HG02870 (cell line): Measurements from ENCODE around the gene SLC9A5.

Source experiments
- ATAC-seq: cut with Tn5 transposase; IDR thresholded peaks from one replicate; pipeline ENCODE4 v1.9.1; 2021; ENCODE audit warnings: mild to moderate bottlenecking, moderate library complexity; ENCODE audit not compliant: unreplicated experiment

The SLC9A5 gene

DNA sequence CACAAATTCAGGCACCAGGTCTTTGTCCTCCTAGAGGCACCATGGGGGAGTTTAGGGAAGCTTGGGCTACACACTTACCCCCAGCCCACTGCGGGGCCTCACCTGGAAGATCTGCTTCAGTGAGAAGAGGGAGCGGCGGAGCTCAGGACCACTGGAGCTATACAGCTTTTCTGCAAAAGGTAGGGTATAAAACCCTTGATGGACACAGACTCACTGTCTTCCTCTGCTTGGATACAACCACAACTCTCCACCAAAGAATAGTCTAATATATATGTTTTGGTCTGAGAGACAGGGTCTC is 10.6 kb upstream of the SLC9A5 start:
- ATAC-seq: no peak

DNA sequence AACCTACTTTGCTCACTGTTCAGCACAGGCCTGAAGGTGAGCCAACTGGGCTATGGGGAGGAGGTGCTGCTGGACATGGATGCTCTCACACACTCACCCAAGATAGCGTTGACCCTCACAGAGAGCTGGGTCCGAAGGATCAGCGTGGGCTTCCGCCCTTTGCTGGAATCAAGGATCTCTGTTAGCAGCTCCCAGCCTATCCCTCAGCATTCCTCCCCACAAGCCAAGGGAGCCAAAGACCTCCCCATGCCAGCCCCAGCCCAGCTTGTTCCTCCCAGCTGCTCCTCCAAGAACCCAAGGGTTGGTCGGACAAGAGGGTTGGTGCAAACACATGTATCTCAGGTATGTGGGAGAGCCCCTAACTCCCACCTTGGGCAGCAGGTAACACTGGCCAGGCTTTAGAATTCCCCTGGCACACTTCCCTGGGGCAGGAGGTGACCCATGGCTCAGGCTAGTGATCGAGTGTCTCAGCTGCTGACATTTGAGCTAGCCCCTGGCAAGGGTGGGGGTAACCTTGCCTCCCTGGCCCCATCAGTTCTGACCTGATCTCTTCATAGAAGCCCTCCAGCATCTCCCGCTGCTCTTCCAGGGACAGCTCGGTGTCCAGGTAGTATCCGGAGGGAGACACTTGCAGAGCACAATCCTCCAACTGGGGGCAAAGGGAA is 9.8 kb upstream of the SLC9A5 start:
- no peak for ATAC-seq

DNA sequence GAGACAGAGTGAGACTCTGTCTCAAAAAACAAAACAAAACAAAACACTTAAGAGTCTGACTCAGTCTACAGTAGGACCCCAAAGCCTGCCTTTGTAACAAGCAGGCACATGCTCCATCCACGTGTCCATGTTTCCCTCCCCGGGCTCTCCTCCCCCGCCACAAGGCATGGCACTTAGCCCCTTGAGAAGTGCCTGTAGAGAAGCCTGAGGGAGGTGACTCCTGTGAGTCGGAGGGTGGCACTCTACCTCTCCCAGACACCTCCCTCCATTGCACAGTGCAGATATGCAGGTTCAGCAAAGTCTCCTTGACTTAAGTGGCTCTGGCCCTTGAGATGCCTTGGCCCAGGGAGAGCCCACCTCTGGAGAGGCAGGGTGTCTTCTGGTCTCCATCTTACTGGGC is 8.3 kb upstream of the SLC9A5 start:
- ATAC-seq: no peak

DNA sequence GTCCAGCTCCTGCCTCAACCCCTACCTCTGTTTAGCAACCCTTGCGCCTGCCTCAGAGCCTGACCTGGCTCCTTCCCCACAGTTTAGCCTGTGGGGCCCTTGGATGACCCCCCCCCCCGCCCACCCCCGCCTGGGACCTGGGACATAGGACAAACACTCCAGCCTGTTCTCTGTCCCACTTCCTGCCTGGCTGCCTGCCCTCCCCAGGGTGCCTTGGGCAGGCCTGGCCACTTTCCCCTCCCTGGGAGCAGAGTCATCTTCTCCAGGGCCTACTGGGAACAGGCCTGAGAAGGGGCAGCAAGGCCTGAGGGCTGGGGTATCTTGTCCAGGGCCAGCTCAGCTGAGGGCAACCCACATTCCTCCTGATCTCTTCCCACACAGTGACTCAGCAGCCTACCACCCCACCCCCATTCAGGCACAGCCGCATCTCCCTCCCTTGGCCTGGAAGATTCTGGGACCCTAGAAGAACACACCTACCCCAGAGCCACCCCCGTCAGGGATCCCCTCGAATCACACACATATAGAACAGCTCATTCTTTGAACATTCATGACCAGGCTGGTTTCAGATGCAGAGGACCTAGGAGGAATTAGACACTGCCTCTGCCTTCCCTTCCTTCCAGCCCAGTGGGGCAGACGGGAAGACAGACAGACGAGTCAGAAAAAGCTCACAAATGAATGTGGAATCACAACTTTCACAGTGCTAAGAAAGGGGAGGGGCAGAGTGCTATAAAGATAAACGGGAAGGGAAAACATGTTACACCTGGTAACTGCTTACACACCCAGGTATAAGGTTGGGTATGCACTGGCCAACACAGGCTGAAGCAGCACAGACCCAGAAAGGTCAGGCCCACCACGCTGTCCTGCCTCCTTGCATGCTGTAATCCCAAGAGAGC is 7.5 kb upstream of the SLC9A5 start:
- no peak for ATAC-seq

DNA sequence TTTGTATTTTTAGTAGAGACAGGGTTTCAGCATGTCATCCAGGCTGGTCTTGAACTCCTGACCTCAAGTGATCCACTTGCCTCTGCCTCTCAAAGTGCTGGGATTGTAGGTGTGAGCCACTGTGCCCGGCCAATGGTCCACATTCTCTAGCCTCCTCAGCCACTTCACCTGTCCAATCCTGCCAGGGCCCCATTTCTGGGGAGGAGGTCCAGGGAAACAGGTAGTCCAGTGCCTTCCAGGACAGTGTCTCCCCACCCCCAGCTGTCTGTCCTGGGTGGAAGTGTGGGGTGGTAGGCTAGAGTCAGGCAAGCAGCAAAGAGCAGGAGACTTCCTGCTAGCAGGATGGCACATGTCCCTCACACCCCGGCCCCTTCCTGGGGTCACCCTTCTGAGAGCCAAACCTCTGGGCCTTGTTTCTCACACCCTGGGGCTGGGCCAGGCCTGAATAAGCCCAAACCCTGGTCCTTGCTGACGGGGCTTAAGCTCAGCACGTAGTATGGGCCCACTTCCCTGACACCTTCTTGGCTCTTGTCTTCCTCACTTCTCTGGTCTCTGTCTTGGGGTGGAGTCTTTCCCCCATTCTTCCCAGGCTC is 6.5 kb upstream of the SLC9A5 start:
- no peak for ATAC-seq

DNA sequence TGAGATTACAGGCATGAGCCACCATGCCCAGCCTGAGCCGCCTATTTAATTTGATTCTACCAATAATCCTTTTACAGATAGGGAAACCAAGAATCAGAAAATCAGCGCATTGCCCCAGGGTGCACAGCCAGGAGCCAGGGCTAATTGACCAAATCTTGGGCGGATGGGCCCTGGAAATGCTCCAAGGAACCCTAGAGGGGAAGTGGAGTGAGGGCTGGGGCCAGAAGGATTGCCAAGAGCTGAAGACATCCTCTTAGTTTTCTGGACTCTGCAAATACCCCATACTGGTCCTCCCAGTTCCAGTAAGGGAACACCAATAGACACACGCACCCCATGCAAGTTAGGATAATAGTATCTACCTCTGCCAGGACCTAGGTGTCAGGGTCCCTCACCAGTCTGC is 5.3 kb upstream of the SLC9A5 start:
- ATAC-seq: no peak

DNA sequence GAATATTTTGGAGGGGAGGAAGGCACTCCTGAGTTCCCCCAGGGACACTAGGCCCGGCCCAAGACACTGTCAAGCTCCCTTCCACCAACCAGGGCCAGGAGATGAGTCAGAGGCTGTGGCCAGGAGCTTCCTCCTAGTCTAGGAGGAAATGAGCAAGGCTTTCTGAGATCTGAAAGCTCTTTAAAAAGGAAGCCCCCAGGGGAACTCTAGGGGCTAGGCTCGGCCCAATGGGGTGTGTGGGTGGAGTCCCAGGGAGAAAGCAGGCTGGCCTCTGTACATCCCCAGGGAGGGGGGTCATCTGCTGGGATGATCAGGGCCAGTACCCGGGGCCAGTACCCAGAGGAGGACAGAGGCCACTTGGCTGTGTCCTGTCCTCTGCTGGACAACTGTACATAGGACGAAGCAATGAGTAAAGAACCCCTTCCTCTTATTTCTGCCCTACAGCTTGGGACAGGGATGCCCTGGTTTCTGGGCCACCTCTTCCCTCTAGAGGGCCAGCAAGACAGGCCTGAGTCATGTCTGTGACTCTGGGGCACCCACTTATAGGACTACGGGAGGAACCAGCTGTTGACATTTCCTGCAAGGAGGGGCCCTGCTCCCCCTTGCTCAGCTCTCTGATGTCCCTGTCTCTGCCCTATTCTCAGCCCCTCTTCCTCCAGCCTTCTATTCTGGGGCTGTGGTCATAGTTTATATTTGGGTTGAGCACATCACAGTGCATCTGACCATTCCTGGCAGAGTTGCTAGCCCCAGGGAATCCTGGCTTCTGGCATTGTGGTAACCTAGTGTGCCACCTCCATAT is 4.2 kb upstream of the SLC9A5 start:
- ATAC-seq: peak; percentile 54

DNA sequence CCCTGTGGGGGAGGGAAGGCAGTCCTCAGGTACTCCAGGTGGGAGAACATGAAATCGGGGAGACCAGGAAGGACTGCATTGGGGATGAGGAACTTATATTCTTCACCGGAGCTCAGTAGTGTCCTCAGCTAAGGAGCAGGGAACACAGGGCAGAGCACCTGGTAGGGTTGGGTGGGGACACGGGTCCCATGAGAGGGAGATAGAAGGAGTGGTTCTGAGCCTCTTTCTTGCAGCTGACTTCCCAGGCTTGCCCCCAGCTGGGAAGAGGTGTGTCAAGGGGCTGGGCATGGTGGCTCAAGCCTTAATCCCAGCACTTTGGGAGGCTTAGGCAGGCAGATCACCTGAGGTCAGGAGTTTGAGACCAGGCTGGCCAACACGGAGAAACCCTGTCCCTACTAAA is 3.6 kb upstream of the SLC9A5 start:
- no peak for ATAC-seq

DNA sequence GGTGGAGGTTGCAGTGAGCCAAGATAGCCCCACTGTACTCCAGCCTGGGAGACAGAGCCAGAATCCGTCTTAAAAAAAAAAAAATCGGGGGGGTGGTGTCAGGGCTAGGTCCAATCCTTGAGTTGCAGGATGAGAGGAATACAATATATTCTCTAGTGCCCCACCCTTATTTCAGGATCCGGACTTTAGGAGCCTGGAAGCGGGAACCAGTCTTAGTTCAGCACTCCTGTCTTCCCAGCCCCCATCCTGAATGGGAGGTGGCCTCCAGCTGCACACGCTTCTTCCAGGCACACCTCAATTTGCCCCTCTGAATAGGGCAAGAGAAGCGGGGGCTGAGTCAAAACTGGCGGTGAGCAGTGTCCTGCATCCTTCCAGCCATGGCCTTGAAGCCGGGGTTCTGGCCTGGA is 3.1 kb upstream of the SLC9A5 start:
- no peak for ATAC-seq

DNA sequence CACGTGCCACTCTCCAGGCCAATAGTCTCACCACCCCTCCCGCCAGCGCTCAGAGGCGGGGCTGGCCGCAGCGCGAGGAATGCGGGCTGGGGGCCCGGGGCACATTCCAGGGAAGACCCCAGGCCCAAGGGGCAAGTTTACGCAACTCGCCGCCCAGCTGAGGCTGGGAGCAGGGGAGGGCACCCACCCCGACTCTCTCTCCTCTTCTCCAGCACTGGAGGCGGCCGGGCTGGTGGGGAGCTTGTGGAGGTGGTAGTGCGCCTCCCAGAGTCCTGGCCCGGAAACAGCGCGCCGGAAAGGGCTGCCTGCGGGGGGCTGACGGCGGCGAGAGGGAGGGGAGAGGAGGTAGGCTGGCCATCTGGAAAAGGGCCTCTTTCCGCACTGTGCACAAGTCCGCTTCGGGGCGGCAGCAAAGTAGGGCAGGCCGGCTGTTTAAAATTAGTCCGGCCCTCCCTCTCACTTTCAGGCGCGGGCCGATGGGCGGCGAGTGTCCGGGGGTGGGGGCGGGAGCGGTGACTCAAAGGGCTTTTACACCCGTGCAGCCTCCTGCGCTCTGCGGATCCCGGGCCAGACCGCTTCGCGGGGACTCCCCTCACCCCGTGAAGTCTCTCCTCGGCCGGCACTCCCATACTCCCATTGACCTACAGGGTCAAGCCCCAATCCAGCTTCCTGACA is 2.6 kb upstream of the SLC9A5 start:
- ATAC-seq: no peak

DNA sequence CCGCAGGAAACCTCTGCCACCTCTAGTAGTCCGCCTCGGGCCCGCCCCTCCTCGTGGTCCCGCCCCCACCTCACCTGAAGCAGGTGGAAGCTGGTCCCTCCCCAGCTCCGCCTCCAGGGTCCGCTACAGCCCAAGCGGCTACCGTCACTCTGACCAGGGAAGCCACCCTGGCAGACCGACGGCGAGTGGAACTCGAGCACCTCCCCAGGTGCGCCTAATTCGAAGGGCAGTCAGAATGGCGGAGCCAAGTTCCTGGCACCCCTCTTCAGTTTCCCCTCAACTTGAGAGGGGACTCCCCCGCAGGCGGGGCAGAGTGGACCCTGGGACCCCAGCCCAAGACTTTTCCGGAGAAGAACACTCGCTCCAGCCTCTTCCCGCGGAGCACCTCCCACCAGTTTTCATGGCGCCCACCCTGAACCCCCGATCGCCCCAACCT is 2.0 kb upstream of the SLC9A5 start:
- ATAC-seq: no peak

DNA sequence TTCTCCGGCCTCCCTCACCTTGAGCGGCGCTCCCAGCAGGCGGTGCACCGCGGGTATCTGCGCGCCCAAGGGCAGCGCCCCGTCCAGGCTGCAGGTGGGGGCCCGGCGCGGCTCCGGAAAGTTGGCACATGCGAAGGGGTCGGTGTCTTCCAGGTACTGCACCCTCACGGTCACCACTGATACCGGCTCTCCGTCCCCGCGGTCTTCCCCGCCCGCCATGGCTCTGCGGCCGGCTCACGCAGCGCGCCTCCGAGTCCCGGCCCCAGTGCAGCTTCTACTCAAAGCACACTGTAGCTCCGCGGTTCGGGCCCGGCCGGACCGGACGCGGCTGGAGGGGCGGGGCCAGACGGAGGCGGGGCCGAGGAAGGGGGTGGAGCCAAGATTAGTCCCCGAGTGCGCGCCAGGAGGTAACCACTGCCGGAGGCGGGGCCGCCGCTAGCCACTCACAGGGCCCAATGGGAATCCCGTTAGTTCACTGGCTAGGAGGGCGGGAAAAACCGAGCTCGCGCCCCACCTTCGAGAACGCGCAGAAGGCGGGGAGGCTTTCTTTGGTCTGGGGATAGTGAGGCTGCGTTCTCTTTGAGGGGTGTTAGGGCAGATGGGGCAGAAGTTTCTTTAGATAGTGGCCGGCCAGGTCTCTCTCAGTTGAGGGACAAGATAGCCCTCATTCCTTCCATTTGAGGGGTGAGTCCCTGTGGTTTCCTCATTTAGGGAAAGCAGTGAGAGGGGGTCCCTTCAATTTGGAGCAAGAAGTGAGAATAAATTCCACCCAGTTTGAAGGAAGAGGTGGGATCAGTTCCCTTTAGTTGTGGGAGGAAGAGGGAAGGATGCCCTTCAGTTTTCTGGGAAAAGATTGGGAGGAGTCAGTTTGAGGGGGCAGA is 1.3 kb upstream of the SLC9A5 start, which contains the start of gene FHOD1:
TSS of gene FHOD1 (minus strand) at position 290 of the 881 bp plus-strand sequence. CDS start at position 219, 71 bp downstream.
- peak; percentile 38 for ATAC-seq

DNA sequence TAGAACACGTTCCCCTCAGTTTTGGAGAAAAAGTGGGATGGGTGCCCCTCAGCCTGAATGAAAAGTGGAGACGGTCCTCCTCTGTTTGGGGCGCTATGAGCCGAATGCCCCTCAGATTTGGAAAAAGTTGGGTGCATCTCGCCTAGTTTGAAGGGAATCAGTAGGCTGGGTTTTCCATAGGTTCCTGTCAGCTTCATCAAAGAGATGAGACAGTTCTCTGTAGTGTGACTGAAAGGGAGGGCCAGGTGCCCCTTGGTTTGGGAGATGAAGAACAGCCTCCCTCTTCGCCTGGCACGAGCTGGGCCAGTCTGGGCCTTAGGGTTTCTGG is 742 bp upstream of the SLC9A5 start:
- no peak for ATAC-seq

DNA sequence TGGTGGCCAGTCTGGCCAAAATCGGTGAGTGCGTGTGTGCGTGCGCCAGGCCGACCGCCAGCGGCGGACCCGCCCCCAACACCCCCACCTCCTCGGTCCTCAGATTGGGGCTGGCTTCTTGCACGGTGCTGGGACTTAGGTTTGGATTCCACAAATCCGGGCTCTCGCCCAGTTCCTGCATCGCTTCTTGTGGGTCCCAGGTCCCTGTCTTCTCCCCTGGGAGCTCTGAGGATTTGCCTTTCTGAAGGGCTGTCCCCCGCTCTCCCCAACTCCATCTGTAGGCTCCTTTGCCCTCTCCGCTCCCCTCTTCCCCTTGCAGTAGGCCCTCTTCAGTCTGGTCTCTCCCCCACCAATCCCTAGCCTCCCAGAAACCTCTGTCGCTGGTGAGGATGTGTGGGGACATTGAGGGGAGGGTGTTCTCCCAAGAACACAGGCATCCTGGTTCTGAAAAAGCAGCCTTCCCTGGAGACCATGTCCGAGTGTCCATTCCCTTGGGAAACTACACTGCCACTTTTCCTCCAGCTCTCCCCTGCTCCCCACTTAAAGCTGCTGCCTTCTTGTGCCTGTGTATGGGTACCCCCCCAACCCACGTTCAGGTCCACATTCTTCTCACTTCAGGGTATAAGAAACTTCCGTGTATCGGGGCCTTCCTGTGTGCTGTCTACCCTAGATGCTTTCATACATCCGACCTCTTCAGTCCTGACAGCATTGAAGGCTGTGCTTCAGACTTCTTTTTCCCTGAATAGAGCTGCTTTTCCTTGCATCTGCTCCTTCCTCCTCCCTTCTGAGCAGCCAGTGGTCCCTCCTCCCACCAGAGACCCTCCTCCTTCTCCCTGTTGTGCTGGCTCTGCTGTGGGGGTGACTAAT is 632 bp downstream of the SLC9A5 start:
- no peak for ATAC-seq

DNA sequence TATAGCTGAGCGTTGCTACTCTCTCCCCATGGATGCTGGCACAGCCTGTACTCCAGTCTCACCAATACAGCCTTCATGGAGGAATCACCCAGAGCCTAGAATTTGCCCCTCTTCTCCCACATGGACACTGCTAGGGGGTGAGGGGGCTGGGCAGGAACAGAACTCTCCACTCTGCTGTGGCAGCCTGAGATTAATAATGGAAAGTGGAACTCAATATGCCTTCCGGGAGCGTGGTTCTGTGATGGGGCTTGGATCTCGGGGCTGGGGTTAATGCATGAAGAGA is 1.2 kb downstream of the SLC9A5 start:
- no peak for ATAC-seq

DNA sequence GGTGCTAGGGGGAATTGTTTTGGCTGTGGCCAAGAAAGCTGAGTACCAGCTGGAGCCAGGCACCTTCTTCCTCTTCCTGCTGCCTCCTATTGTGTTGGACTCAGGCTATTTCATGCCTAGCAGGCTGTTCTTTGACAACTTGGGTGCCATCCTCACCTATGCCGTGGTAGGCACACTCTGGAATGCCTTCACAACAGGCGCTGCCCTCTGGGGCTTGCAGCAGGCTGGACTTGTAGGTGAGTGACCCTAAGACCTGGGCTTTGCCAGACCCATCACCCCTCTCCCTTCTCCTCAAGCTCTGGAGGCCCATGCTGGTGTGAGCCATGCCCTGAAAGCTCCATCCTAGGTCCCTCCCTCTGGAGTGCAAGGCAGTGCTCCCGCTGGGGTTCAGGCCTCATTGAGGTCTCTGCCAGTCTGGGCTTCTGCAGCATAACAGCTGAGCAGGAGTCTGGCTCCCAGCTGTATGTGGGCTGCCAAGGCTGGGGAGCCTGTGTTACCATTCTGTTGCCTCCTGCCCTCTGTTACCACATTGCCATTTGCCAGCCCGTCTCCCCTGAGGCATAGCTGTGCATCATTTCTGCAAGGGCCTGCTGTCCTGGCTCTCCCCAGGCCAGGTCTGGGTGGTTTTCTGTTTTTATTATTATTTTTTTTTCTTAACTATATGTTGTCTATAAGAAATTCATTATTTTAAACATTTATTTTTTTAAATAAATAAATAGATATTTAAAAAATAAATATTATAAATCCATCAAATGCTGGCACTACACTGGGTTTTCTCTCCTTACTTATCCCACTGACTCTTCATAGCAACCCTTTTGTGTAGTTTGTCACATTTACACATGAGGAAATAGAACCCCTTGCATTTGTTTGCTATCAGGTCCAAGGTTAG is 4.1 kb downstream of the SLC9A5 start:
- ATAC-seq: no peak

DNA sequence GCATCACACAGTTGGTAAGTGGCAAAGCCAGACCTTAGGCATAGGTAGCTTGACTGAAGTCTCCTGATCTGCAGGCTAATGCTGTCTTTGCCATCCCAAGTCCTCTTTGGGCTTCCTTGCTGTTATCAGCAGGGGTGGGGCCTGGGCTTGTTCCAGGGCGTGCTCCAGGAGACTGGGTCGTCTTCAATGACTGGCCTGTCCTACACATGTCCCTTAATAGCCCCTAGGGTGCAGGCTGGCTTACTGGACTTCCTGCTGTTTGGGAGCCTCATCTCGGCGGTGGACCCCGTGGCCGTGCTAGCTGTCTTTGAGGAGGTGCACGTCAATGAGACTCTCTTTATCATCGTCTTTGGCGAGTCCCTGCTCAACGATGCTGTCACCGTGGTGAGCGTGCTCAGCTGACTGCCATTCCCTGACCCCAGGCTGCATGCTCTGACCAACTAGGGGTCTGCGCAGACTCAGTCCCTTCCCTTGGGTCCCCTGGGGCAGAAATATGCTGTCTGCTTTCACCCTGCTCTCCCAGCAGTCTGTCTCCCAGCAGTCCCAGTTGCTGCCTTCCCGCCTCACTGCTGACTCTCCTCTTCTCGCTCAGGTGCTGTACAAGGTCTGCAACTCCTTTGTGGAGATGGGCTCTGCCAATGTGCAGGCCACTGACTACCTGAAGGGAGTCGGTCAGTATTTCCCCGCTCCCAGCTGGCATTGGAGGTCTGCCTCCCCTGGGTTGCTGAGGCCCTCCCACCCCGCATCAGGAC is 6.2 kb downstream of the SLC9A5 start:
- no peak for ATAC-seq
